ENCODE measurements around the gene CPN1. TPM values are rescaled to one million over a fixed set of nuclear protein-coding genes. Genes with fewer than 3 reads are reported as not detected.
A peak's percentile ranks its signal among the peaks of the same experiment; 100 is the strongest.
"Not testable (repeated sequence)": the region's sequence is repeated elsewhere in the genome, so short reads cannot be mapped to it uniquely, and the experiment has no call there.

Gene CPN1
- total RNA-seq, 1 donor from 2014 or later, result not detected

GRCh38 chr10:100024748-100025147 lies 56.9 kb downstream of the CPN1 start:
- DNase-seq (ENCODE audit: low read depth in 2 of 2), result no peak

DNA sequence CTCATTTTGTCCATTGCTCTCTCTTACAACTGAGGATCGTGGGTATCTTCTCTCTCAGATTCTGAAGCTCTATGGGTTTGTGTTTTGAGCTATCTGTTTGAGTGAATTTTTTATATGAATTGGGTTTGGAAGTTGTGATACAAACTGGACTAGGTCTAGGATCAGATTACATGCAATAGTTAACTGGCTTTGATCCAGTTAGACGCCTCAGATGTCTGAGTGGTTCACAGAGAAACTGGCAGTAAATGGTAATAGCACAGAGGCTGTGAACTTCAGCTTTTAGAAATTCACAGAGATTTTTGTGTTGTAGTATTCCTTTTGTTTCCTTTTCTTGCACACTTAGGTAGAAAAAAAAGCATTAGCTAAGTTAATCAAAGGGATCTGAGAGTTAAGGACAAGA lies 59.3 kb downstream of the CPN1 start:
- no peak for DNase-seq (ENCODE audit: low read depth in 2 of 2)

DNA sequence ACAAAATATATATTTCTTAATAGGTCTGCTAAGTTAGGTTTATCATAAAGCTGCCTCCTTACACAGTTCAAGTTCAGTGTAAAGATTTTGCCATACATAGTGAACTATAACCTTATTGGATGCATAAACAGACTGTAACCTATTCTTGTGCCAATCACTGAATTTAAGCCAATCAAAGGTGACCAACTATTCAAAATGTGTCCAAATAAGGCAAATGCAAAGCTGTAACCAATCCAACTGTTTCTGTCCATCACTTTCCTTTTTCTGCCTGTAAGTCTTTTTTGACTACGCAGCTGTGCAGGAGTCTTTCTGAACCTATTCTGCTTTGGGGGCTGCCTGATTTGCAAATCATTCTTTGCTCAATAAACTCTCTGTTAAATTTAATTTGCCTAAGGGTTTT lies 60.3 kb downstream of the CPN1 start:
- DNase-seq (ENCODE audit: low read depth in 2 of 2), result no peak

- DNase-seq (ENCODE audit: low read depth in 2 of 2), result no peak
Observed at GRCh38 chr10:100020886-100021253, 60.8 kb downstream of the CPN1 start.

GRCh38 chr10:100020142-100020885 lies 61.4 kb downstream of the CPN1 start:
- no peak for DNase-seq (ENCODE audit: low read depth in 2 of 2)

- no peak for DNase-seq (ENCODE audit: low read depth in 2 of 2)
Observed at GRCh38 chr10:100019787-100020141, 61.9 kb downstream of the CPN1 start.

DNA sequence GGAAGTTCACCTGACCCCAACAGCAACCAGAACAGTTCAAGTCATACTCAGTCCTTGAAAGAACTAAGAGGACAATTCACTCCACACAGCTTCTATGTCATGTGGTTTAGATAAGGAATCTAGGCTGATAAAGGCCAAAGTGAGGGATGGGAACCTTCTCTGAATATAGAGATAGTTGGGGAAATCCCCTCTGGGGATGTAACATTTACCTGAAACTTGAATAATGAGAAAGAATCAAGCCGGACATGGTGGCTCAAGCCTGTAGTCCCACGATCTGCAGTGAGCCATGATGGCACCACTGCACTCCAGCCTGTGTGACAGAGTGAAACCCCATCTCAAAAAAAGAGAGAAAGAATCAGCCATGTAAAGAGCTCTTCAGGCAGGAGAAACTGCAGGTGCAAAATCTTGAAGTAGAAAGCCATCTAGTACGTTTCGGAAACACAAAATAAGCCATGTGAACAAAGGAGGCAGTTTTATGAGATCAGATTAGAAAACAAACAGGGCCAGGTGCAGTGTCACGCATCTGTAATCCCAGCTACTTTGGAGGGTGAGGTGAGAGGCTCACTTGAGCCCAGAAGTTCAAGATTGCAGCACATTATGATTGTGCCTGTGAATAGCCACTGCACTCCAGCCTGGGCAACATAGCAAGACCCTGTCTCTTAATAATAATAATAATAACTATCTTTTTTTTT lies 67.5 kb downstream of the CPN1 start:
- DNase-seq (ENCODE audit: low read depth in 2 of 2), result no peak

DNA sequence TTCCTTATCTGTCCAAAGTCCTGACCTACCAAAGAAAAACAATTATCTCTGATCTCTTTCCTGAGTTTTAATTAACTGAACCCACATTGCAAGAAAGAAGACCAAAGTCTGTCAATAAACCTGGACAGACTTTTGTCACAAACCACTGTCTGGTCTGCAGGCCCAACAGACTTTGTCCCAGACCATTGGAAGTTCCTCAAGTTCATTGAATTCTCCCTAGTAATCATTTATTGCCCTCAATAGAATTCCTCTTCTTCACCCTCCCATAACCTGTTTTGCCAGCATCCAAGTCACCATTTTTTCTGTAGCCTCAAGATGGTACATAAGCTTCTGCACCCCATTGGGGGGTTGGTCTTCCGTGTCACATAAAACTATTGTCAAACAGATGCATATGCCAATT lies 68.0 kb downstream of the CPN1 start:
- no peak for DNase-seq (ENCODE audit: low read depth in 2 of 2)

GRCh38 chr10:100011906-100012305 lies 69.8 kb downstream of the CPN1 start:
- DNase-seq (ENCODE audit: low read depth in 2 of 2), result not testable (repeated sequence)

DNA sequence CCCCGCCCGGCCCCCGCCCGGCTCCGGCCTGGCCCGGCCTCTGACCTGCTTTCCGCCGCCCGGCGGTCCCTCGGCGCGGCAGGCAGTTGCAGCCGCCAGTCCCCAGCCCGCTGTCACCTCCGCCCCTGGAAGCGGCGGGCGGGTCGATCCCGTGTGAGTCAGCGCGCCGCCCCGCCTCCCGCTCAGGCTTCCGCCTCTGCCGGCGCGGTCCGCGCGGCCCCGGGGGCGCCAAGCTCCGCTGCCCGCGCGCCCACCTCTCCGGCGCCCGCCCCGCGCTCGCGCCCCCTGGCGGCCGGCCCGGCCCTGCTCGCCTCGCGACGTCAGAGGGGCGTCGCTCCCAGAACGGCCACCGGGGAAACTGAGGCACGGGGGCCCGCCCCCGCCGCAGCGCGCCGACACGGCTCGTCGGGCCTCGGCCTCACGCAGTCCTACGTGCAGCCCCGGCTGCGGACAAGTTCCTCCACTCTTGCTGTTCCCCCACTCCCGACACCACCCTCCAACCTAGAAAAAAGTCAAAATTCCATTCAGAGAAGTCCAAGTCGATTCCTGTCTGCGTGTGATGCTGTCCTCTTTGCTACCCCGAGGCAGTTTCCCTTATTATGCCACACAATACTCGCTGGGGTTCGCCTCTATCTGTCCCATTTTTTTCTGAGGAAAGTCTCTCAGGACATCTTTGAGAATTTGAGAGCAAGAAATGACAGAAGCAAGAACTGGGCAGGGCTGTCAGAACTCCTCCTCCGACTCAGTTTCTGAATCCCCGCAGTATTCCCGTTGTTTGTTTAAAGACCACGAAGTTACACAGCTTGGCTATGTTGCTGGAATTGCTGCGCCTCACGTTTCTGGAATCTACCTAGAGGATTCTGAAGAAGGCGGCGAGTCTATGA lies 71.6 kb downstream of the CPN1 start, which contains the start of gene DNMBP:
TSS of gene DNMBP (minus strand) at position 155 of the 884 bp plus-strand sequence. CDS start 37,823 bp downstream, outside the sequence.
- peak; percentile 91 to 94 for DNase-seq (ENCODE audit: low read depth in 2 of 2)

GRCh38 chr10:100009283-100009792 lies 72.3 kb downstream of the CPN1 start:
- DNase-seq (ENCODE audit: low read depth in 2 of 2), result no peak

- DNase-seq (ENCODE audit: low read depth in 2 of 2), result peak; percentile 25 to 30
Observed at GRCh38 chr10:100008708-100009282, 72.9 kb downstream of the CPN1 start.

GRCh38 chr10:100008142-100008522 lies 73.5 kb downstream of the CPN1 start:
- DNase-seq (ENCODE audit: low read depth in 2 of 2), result peak; percentile 18 to 51

- DNase-seq (ENCODE audit: low read depth in 2 of 2), result peak; percentile 20
Observed at GRCh38 chr10:100007231-100008141, 74.2 kb downstream of the CPN1 start.

DNA sequence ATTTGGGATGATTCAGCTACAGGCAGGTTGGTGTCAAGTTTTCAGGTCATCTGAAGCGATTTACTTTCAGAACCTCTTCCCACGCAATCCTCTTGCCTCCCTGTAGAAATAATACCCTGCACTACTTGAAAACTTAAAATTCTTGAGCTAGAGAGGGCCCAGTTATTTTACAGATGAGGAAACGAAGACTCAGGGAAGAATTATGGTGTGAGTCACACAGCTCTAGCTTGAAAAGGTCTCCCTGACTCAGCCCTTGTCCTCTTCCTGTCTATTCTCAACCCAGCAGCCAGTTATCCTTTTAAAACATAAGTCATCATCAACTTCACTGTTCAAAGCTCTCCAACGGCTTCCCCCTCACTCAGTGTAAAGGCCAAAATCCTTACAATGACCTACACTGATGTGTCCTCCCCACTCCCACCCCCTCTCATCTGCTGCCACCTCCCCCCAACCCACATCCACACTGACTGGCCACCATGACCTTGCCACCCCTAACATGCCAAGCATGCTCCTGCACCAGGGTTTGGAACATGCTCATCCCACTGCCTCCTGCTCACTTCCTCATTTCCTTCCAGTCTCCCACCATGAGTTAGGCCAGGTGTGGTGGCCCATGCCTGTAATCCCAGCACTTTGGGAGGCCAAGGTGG lies 75.3 kb downstream of the CPN1 start:
- DNase-seq (ENCODE audit: low read depth in 2 of 2), result peak; percentile 78 to 96

DNA sequence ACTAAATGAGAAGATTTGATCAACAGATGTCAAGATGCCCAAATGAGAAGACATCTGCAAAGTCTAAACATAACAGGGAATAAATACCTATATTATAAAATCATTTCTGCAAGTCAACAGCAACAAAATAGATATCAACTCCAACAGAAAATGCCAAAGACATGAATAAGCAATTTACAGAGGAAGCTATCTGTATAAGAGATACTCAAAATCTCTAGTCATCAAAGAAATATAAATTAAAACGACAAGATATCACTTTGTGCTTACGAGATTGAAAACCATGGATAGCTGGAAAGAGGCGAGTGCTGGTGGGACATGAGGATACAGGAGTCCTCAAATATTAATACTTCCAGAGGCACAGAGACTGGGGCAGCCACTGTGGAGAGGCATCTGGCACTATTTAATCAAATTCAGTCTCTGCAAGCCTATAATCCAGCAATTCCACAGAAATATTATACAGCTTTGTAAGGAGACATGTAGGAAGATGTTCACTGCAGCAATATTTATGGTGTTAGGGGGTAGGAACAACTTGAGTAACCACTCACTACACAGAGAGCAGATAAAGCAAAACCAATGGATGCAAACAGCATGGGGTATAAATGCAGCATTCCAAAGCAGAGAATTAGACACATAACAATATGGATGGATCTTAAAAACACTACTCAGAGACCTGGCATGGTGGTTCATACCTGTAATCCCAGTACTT lies 76.7 kb downstream of the CPN1 start:
- peak in 1 of 2 donors; percentile 23 for DNase-seq (ENCODE audit: low read depth in 2 of 2)

GRCh38 chr10:100000109-100000644 lies 81.5 kb downstream of the CPN1 start:
- DNase-seq (ENCODE audit: low read depth in 2 of 2), result no peak

GRCh38 chr10:99999319-100000108 lies 82.2 kb downstream of the CPN1 start:
- DNase-seq (ENCODE audit: low read depth in 2 of 2), result peak in 1 of 2 donors; percentile 51

Data from lung microvascular endothelial cell (primary cell).